ENCODE data around the gene TMEM91.

- TF ChIP-seq CTCF (IDR thresholded peaks at IDR 0.05) (no peak), EZH2 (IDR thresholded peaks at IDR 0.05; ENCODE audit: borderline replicate concordance, insufficient read depth, low read depth, low read length, poor library complexity, severe bottlenecking) (no peak)
These were observed 51.5 kb downstream of the TMEM91 start for GRCh38 chr19:41427647-41428480.

Measured in B cell (primary cell).